Measurements from ENCODE around the gene IGSF23.

GRCh38 chr19:44681992-44682790 is 68.8 kb downstream of the IGSF23 start:
- TF ChIP-seq, protein P1, sequence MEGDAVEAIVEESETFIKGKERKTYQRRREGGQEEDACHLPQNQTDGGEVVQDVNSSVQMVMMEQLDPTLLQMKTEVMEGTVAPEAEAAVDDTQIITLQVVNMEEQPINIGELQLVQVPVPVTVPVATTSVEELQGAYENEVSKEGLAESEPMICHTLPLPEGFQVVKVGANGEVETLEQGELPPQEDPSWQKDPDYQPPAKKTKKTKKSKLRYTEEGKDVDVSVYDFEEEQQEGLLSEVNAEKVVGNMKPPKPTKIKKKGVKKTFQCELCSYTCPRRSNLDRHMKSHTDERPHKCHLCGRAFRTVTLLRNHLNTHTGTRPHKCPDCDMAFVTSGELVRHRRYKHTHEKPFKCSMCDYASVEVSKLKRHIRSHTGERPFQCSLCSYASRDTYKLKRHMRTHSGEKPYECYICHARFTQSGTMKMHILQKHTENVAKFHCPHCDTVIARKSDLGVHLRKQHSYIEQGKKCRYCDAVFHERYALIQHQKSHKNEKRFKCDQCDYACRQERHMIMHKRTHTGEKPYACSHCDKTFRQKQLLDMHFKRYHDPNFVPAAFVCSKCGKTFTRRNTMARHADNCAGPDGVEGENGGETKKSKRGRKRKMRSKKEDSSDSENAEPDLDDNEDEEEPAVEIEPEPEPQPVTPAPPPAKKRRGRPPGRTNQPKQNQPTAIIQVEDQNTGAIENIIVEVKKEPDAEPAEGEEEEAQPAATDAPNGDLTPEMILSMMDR (IDR thresholded peaks at IDR 0.05; ENCODE audit: insufficient read depth, low read length, poor library complexity, severe bottlenecking) = no peak
- TF ChIP-seq EZH2phosphoT487 (conservative IDR thresholded peaks at IDR 0.05; ENCODE audit: low read length) = no peak

Measured in SU-DHL-6 (cell line).